ENCODE measurements around the gene LRRC74B. TPM values are rescaled to one million over a fixed set of nuclear protein-coding genes. Genes with fewer than 3 reads are reported as not detected.

The LRRC74B gene
- total and polyA plus RNA-seq, 2 experiments from 2014 or later = 0.20 to 0.52 TPM

DNA sequence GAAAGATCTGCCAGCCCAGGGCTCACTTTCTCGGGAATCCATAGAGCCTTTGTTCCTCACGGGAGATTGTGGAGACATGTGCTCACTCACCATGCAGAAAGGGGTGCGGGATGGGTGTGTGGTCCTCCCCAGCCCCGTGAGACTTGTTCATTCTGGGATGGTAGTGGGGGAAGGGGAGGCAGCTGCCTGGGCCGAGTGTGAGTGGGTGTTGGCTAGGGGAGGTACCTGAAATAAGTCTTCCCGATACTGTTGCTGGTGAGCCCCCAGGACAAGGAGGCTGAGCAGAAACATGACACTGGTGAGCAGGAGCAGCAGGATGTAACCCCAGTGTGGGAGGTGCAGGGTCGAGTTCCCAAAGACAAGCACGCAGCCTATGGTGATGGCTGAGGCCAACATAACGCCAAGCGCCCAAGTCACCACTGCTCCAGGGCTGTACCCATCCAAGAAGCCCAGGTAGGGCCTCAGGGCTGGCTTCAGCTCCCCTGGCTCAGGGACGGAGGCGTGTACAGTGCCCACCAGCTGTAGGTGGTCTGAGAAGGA lies 16.2 kb upstream of the LRRC74B start:
- no peaks in the 10 kb centered on the region for H3K27me3 ChIP-seq
- H3K4me3 ChIP-seq = no peak overlapping the region
- peak overlapping the region; percentile 91 for H3K4me2 ChIP-seq
- no peaks in the 10 kb centered on the region for H3K9me2 ChIP-seq (replicated peaks; ENCODE audit: insufficient read depth)
- no peaks in the 10 kb centered on the region for H4K20me1 ChIP-seq (ENCODE audit: insufficient read depth, poor library complexity, severe bottlenecking)
- H3K27ac ChIP-seq = no peak overlapping the region
- no peak for TF ChIP-seq EZH2 (IDR thresholded peaks at IDR 0.05; ENCODE audit: borderline replicate concordance)
- no peak for TF ChIP-seq EZH2phosphoT487 (IDR thresholded peaks at IDR 0.05; ENCODE audit: low read depth, severe bottlenecking, unreplicated experiment)
- no peak for TF ChIP-seq CTCF (IDR thresholded peaks at IDR 0.05; ENCODE audit: poor library complexity)
- no peaks in the 10 kb centered on the region for H3K36me3 ChIP-seq (replicated peaks; ENCODE audit: insufficient read depth, low read depth)
- no peak for DNase-seq (ENCODE audit: low spot score)
- 66% methylated on average over 12 of the region's 12 CpGs for WGBS (ENCODE audit: low lambda C conversion rate, missing lambda C conversion rate)
- H3K9me3 ChIP-seq (ENCODE audit: low read depth) = no peaks in the 10 kb centered on the region
- peaks cover 17% of the 10 kb centered on the region for H3K4me1 ChIP-seq (ENCODE audit: insufficient read depth)
- no peak overlapping the region for H2AFZ ChIP-seq
- no peaks in the 10 kb centered on the region for H3K79me2 ChIP-seq

DNA sequence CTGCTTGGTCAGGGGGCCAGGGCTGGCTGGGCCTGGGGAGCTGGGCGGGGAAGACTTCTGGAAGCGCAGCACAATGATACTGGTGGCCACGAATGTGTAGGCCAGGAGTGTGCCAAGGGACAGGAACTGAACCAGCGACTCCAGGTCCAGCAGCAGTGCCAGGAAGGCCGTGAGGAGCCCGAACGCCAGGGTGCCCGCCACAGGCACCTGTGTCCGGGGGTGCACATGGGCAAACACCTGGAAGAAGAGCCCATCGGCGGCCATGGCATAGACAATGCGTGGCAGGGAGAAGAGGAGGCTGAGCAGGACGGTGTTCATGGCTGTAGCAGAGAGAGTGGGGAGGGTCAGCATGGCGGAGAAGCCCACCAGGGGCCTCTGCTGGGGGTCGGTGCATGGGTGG lies 15.7 kb upstream of the LRRC74B start:
- Histone ChIP-seq H3K36me3 (replicated peaks; ENCODE audit: insufficient read depth, low read depth) (no peaks in the 10 kb centered on the region), H3K4me2 (peak overlapping the region; percentile 91), H3K27ac (no peak overlapping the region), H3K9me2 (replicated peaks; ENCODE audit: insufficient read depth) (no peaks in the 10 kb centered on the region), H2AFZ (no peak overlapping the region), H3K79me2 (no peaks in the 10 kb centered on the region), H3K27me3 (no peaks in the 10 kb centered on the region), H4K20me1 (ENCODE audit: insufficient read depth, poor library complexity, severe bottlenecking) (no peaks in the 10 kb centered on the region), H3K4me3 (no peak overlapping the region), H3K9me3 (ENCODE audit: low read depth) (no peaks in the 10 kb centered on the region), H3K4me1 (ENCODE audit: insufficient read depth) (peaks cover 17% of the 10 kb centered on the region)
- no peak for TF ChIP-seq CTCF (IDR thresholded peaks at IDR 0.05; ENCODE audit: poor library complexity)
- no peak for TF ChIP-seq EZH2 (IDR thresholded peaks at IDR 0.05; ENCODE audit: borderline replicate concordance)
- no peak for TF ChIP-seq EZH2phosphoT487 (IDR thresholded peaks at IDR 0.05; ENCODE audit: low read depth, severe bottlenecking, unreplicated experiment)
- WGBS (ENCODE audit: low lambda C conversion rate, missing lambda C conversion rate) = 89% methylated on average over 15 of the region's 15 CpGs
- DNase-seq (ENCODE audit: low spot score) = no peak

- Histone ChIP-seq H3K27me3 (no peaks in the 10 kb centered on the region), H3K9me2 (replicated peaks; ENCODE audit: insufficient read depth) (no peaks in the 10 kb centered on the region), H3K4me1 (ENCODE audit: insufficient read depth) (peaks cover 17% of the 10 kb centered on the region), H3K4me3 (no peak overlapping the region), H3K36me3 (replicated peaks; ENCODE audit: insufficient read depth, low read depth) (no peaks in the 10 kb centered on the region), H3K4me2 (peak overlapping the region; percentile 91), H3K9me3 (ENCODE audit: low read depth) (no peaks in the 10 kb centered on the region), H3K79me2 (no peaks in the 10 kb centered on the region), H3K27ac (no peak overlapping the region), H2AFZ (no peak overlapping the region), H4K20me1 (ENCODE audit: insufficient read depth, poor library complexity, severe bottlenecking) (no peaks in the 10 kb centered on the region)
- 95% methylated on average over 39 of the region's 40 CpGs for WGBS (ENCODE audit: low lambda C conversion rate, missing lambda C conversion rate)
- no peak for DNase-seq (ENCODE audit: low spot score)
- TF ChIP-seq EZH2 (IDR thresholded peaks at IDR 0.05; ENCODE audit: borderline replicate concordance) (no peak), CTCF (IDR thresholded peaks at IDR 0.05; ENCODE audit: poor library complexity) (no peak), EZH2phosphoT487 (IDR thresholded peaks at IDR 0.05; ENCODE audit: low read depth, severe bottlenecking, unreplicated experiment) (no peak)
These were observed 14.9 kb upstream of the LRRC74B start for GRCh38 chr22:21030621-21031544.

All from hepatocyte (in vitro differentiated cells).